HUES64 (cell line): ENCODE measurements around the gene CENPF. TPM values are rescaled to one million over a fixed set of nuclear protein-coding genes. Genes with fewer than 3 reads are reported as not detected.

ENCODE experiments used
- H3K27ac ChIP-seq: 2 replicates; pipeline ENCODE4 v1.7.0; 2013; ENCODE audit warnings: low read depth, low read length, inconsistent platforms
- H3K27me3 ChIP-seq: 2 replicates; pipeline ENCODE4 v1.6.1; 2013; ENCODE audit warnings: mild to moderate bottlenecking, low read length; ENCODE audit not compliant: insufficient read depth
- H3K36me3 ChIP-seq: 2 replicates; pipeline ENCODE4 v1.6.1; 2013; ENCODE audit warnings: mild to moderate bottlenecking, low read length; ENCODE audit not compliant: insufficient read depth
- H3K4me1 ChIP-seq: 2 replicates; pipeline ENCODE4 v1.6.1; 2013; ENCODE audit warnings: mild to moderate bottlenecking, low read length, moderate library complexity; ENCODE audit not compliant: insufficient read depth
- H3K4me3 ChIP-seq: 2 replicates; pipeline ENCODE4 v1.5.1; 2013; ENCODE audit warnings: mild to moderate bottlenecking, low read length, moderate library complexity
- H3K9ac ChIP-seq: 2 replicates; pipeline ENCODE4 v1.6.1; 2013; ENCODE audit warnings: mild to moderate bottlenecking, low read depth, low read length
- H3K9me3 ChIP-seq: 2 replicates; pipeline ENCODE4 v1.6.1; 2013; ENCODE audit warnings: low read depth, low read length; ENCODE audit not compliant: insufficient read depth
- WGBS: fragments of 150-250, 120-280 bp; methylation state at CpG from one replicate; pipeline ENCODE4 v1.1.7; 2013; ENCODE audit warnings: missing lambda C conversion rate; 5-methylcytosine and 5-hydroxymethylcytosine counted together
- polyA plus RNA-seq, 2 experiments: library from polyadenylated mRNA; stranded (reverse); fragments of 50-300 nt; gene quantifications; one replicate each; pipeline ENCODE4 v1.2.3, GENCODE V29; 2013

The CENPF gene
- polyA plus RNA-seq (2013, experiment 1 of 2): 55.0 TPM
- polyA plus RNA-seq (2013, experiment 2 of 2): 89.4 TPM

- H3K36me3 ChIP-seq: peaks cover 5% of the 10 kb centered on the region; the same call in 1 of the 2 replicates
- peak within 1 kb of the TSS; percentile 93 for H3K4me3 ChIP-seq
- peaks cover 10% of the 10 kb centered on the region for H3K4me1 ChIP-seq
- H3K9me3 ChIP-seq: no peaks in the 10 kb centered on the region
- H3K27ac ChIP-seq: peak within 1 kb of the TSS; percentile 91
- H3K9ac ChIP-seq: peak within 1 kb of the TSS; percentile 93
- WGBS: under 1% methylated on average over 62 of the region's 65 CpGs
- no peaks in the 10 kb centered on the region for H3K27me3 ChIP-seq
Measured at GRCh38 chr1:214602764-214603657, at the start of gene CENPF. Gene CENPF, plus strand, starts transcription at chr1:214603195. Its CDS starts 10,560 bp downstream, at chr1:214613755.

GRCh38 chr1:214557952-214558735 lies 44.9 kb upstream of the CENPF start:
- Histone ChIP-seq H3K4me3 (no peak overlapping the region), H3K36me3 (no peaks in the 10 kb centered on the region), H3K9ac (no peak overlapping the region), H3K27ac (no peak overlapping the region), H3K9me3 (no peaks in the 10 kb centered on the region), H3K4me1 (peaks cover 6% of the 10 kb centered on the region), H3K27me3 (no peaks in the 10 kb centered on the region)
- WGBS: 85% methylated on average over 7 of the region's 8 CpGs

- H3K9me3 ChIP-seq: no peaks in the 10 kb centered on the region
- no peak overlapping the region for H3K27ac ChIP-seq
- no peak overlapping the region for H3K9ac ChIP-seq
- no peak overlapping the region for H3K4me3 ChIP-seq
- H3K4me1 ChIP-seq: no peaks in the 10 kb centered on the region
- no peaks in the 10 kb centered on the region for H3K36me3 ChIP-seq
- H3K27me3 ChIP-seq: no peaks in the 10 kb centered on the region
Measured at GRCh38 chr1:214563881-214564280, 39.1 kb upstream of the CENPF start.

GRCh38 chr1:214565310-214565709 lies 37.7 kb upstream of the CENPF start:
- Histone ChIP-seq H3K27me3 (no peaks in the 10 kb centered on the region), H3K4me3 (no peak overlapping the region), H3K4me1 (no peaks in the 10 kb centered on the region), H3K27ac (no peak overlapping the region), H3K36me3 (no peaks in the 10 kb centered on the region), H3K9me3 (no peaks in the 10 kb centered on the region), H3K9ac (no peak overlapping the region)
- no CpG with 5 or more reads among the region's 1 CpG for WGBS

- Histone ChIP-seq H3K4me3 (no peak overlapping the region), H3K27me3 (no peaks in the 10 kb centered on the region), H3K9ac (no peak overlapping the region), H3K9me3 (no peaks in the 10 kb centered on the region), H3K27ac (no peak overlapping the region), H3K4me1 (no peaks in the 10 kb centered on the region), H3K36me3 (no peaks in the 10 kb centered on the region)
- 81% methylated on average over 3 of the region's 3 CpGs for WGBS
Measured at GRCh38 chr1:214566158-214567104, 36.6 kb upstream of the CENPF start.

GRCh38 chr1:214567481-214567980 lies 35.5 kb upstream of the CENPF start:
- Histone ChIP-seq H3K9ac (no peak overlapping the region), H3K36me3 (no peaks in the 10 kb centered on the region), H3K9me3 (no peaks in the 10 kb centered on the region), H3K4me1 (no peaks in the 10 kb centered on the region), H3K27ac (no peak overlapping the region), H3K27me3 (no peaks in the 10 kb centered on the region), H3K4me3 (no peak overlapping the region)
- 96% methylated on average over 2 of the region's 2 CpGs for WGBS

- no peaks in the 10 kb centered on the region for H3K27me3 ChIP-seq
- H3K36me3 ChIP-seq: no peaks in the 10 kb centered on the region
- no peak overlapping the region for H3K9ac ChIP-seq
- H3K9me3 ChIP-seq: no peaks in the 10 kb centered on the region
- no peaks in the 10 kb centered on the region for H3K4me1 ChIP-seq
- 93% methylated on average over 4 of the region's 4 CpGs for WGBS
- H3K4me3 ChIP-seq: no peak overlapping the region
- no peak overlapping the region for H3K27ac ChIP-seq
Measured at GRCh38 chr1:214568328-214568727, 34.7 kb upstream of the CENPF start.

GRCh38 chr1:214569357-214570004 lies 33.5 kb upstream of the CENPF start:
- H3K9ac ChIP-seq: no peak overlapping the region
- H3K27ac ChIP-seq: no peak overlapping the region
- no peaks in the 10 kb centered on the region for H3K9me3 ChIP-seq
- no peak overlapping the region for H3K4me3 ChIP-seq
- 90% methylated on average over 2 of the region's 2 CpGs for WGBS
- no peaks in the 10 kb centered on the region for H3K4me1 ChIP-seq
- H3K27me3 ChIP-seq: no peaks in the 10 kb centered on the region
- no peaks in the 10 kb centered on the region for H3K36me3 ChIP-seq

- Histone ChIP-seq H3K4me3 (no peak overlapping the region), H3K9ac (no peak overlapping the region), H3K27ac (no peak overlapping the region), H3K4me1 (no peaks in the 10 kb centered on the region), H3K9me3 (no peaks in the 10 kb centered on the region), H3K27me3 (no peaks in the 10 kb centered on the region), H3K36me3 (no peaks in the 10 kb centered on the region)
- WGBS: 89% methylated on average over 2 of the region's 2 CpGs
Measured at GRCh38 chr1:214570442-214570841, 32.6 kb upstream of the CENPF start.

- H3K4me3 ChIP-seq: no peak overlapping the region
- H3K27me3 ChIP-seq: no peaks in the 10 kb centered on the region
- H3K36me3 ChIP-seq: no peaks in the 10 kb centered on the region
- H3K9ac ChIP-seq: no peak overlapping the region
- no peak overlapping the region for H3K27ac ChIP-seq
- H3K4me1 ChIP-seq: no peaks in the 10 kb centered on the region
- H3K9me3 ChIP-seq: peaks cover 8% of the 10 kb centered on the region
Measured at GRCh38 chr1:214571281-214571680, 31.7 kb upstream of the CENPF start.
